SK-N-MC (cell line): ENCODE data around the gene HUWE1.

ENCODE experiments used
- DNase-seq: peaks from one replicate; pipeline ENCODE4 v3.0.0-alpha.2; 2011; ENCODE audit warnings: low read depth, low spot score
- H3K27ac ChIP-seq: fragments of 200-600 bp; sonication (generic); 2 replicates; pipeline ENCODE4 v1.5.1; 2016; ENCODE audit warnings: mixed run types
- H3K36me3 ChIP-seq: fragments of 200-600 bp; sonication (generic); 2 replicates; pipeline ENCODE4 v1.6.1; 2017; ENCODE audit warnings: antibody characterized with exemption, low read length, mixed read lengths; ENCODE audit not compliant: insufficient read depth
- H3K4me3 ChIP-seq: fragments of 200-600 bp; sonication (generic); 2 replicates; pipeline ENCODE4 v1.5.1; 2016
- H3K9ac ChIP-seq: fragments of 200-600 bp; sonication (generic); 2 replicates; pipeline ENCODE4 v1.8.0; 2017; ENCODE audit warnings: mixed run types, mixed read lengths; ENCODE audit not compliant: insufficient read length
- H3K9me3 ChIP-seq: fragments of 200-600 bp; sonication (generic); 2 replicates; pipeline ENCODE4 v1.6.1; 2017; ENCODE audit warnings: low read depth, mild to moderate bottlenecking, antibody characterized with exemption, low read length, moderate library complexity, mixed read lengths
- EZH2 ChIP-seq: fragments of 200-600 bp; sonication (generic); IDR thresholded peaks from one replicate; pipeline ENCODE4 v1.6.1; 2017; ENCODE audit warnings: antibody characterized with exemption
- FOXP2 ChIP-seq: optimal IDR thresholded peaks from 2 replicates; pipeline ENCODE3; 2011; ENCODE audit warnings: mild to moderate bottlenecking, moderate library complexity; ENCODE audit not compliant: insufficient read depth; ENCODE audit errors: extremely low read length, control extremely low read depth
- POLR2AphosphoS5 ChIP-seq: IDR thresholded peaks from 2 replicates; pipeline ENCODE4 v1.6.1; 2012; ENCODE audit warnings: mild to moderate bottlenecking, low read depth, low read length, borderline replicate concordance

Gene HUWE1

GRCh38 chrX:53681661-53682060, 4.9 kb downstream of the HUWE1 start:
- Histone ChIP-seq H3K4me3 (peak overlapping the region; percentile 83; the same call in 1 of the 2 replicates), H3K9ac (no peak overlapping the region), H3K36me3 (peaks cover 50% of the 10 kb centered on the region), H3K27ac (no peak overlapping the region), H3K9me3 (no peaks in the 10 kb centered on the region)
- no peak for TF ChIP-seq FOXP2
- no peak for TF ChIP-seq EZH2
- no peak for TF ChIP-seq POLR2AphosphoS5
- DNase-seq: no peak

GRCh38 chrX:53678667-53679066, 7.9 kb downstream of the HUWE1 start:
- peaks cover 77% of the 10 kb centered on the region for H3K36me3 ChIP-seq
- TF ChIP-seq POLR2AphosphoS5 (no peak), FOXP2 (no peak), EZH2 (no peak)
- no peak for DNase-seq
- H3K9ac ChIP-seq: no peak overlapping the region
- H3K27ac ChIP-seq: no peak overlapping the region
- no peaks in the 10 kb centered on the region for H3K9me3 ChIP-seq
- H3K4me3 ChIP-seq: no peak overlapping the region

GRCh38 chrX:53677286-53677685, 9.2 kb downstream of the HUWE1 start:
- no peak overlapping the region for H3K4me3 ChIP-seq
- no peak overlapping the region for H3K27ac ChIP-seq
- no peak overlapping the region for H3K9ac ChIP-seq
- TF ChIP-seq POLR2AphosphoS5: no peak
- TF ChIP-seq EZH2: no peak
- TF ChIP-seq FOXP2: no peak
- DNase-seq: no peak
- no peaks in the 10 kb centered on the region for H3K9me3 ChIP-seq
- peaks cover 87% of the 10 kb centered on the region for H3K36me3 ChIP-seq

DNA sequence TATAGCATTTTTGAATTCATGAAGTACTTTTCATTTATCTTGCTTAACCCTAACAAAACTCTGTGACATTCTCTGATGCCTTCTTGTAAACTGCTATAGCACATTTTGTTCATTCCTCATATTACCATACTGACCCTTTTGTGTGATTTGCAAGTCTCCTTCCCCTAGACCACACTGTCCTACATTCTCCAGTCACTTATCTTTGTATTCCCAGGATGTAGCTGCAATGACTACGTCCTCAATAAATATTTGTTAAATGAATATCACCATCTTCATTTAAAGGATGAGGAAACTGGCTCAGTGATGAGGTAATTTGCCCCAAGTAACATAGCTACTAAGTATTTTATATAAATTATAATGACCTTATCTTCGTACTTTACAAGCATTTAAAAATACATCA, 11.9 kb downstream of the HUWE1 start:
- no peak overlapping the region for H3K9ac ChIP-seq
- TF ChIP-seq FOXP2 (no peak), POLR2AphosphoS5 (no peak), EZH2 (no peak)
- DNase-seq: no peak
- H3K9me3 ChIP-seq: no peaks in the 10 kb centered on the region
- no peak overlapping the region for H3K4me3 ChIP-seq
- peaks cover 79% of the 10 kb centered on the region for H3K36me3 ChIP-seq
- H3K27ac ChIP-seq: no peak overlapping the region

GRCh38 chrX:53669258-53669657, 17.3 kb downstream of the HUWE1 start:
- H3K9ac ChIP-seq: no peak overlapping the region
- no peak overlapping the region for H3K27ac ChIP-seq
- H3K9me3 ChIP-seq: no peaks in the 10 kb centered on the region
- DNase-seq: no peak
- no peak overlapping the region for H3K4me3 ChIP-seq
- TF ChIP-seq EZH2 (no peak), FOXP2 (no peak), POLR2AphosphoS5 (no peak)
- peaks cover 65% of the 10 kb centered on the region for H3K36me3 ChIP-seq

DNA sequence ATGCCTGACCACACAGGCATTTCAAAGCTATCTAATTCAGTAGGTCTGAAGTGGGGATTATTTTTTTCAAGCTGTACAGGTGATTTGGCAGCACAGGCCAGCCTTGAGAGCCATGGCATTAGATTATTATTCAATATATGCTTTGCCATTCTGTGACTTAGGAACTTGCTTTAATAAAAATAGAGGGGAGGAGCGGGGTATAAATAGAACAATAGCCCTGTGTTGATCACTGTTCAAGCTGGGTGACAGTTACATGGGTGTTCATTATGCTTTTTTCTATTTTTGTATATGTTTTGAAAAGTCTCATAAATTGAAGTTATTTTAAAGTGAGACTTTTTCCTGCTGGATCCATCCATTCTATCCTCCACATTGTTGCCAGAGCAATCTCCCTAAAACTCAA, 20.3 kb downstream of the HUWE1 start:
- H3K27ac ChIP-seq: no peak overlapping the region
- no peak overlapping the region for H3K9ac ChIP-seq
- TF ChIP-seq POLR2AphosphoS5 (no peak), FOXP2 (no peak), EZH2 (no peak)
- no peak overlapping the region for H3K4me3 ChIP-seq
- peaks cover 76% of the 10 kb centered on the region for H3K36me3 ChIP-seq
- no peaks in the 10 kb centered on the region for H3K9me3 ChIP-seq
- DNase-seq: no peak

GRCh38 chrX:53660004-53660403, 26.5 kb downstream of the HUWE1 start:
- no peak overlapping the region for H3K9ac ChIP-seq
- TF ChIP-seq POLR2AphosphoS5: no peak
- no peak for TF ChIP-seq EZH2

GRCh38 chrX:53659039-53659438, 27.5 kb downstream of the HUWE1 start:
- Histone ChIP-seq H3K27ac (no peak overlapping the region), H3K4me3 (no peak overlapping the region), H3K9ac (no peak overlapping the region), H3K9me3 (no peaks in the 10 kb centered on the region), H3K36me3 (peaks cover 60% of the 10 kb centered on the region)
- TF ChIP-seq FOXP2: no peak
- TF ChIP-seq EZH2: no peak
- no peak for TF ChIP-seq POLR2AphosphoS5
- no peak for DNase-seq

More at GRCh38 chrX:53660004-53660403, 26.5 kb downstream of the HUWE1 start:
- no peak for DNase-seq
- Histone ChIP-seq H3K9me3 (no peaks in the 10 kb centered on the region), H3K4me3 (no peak overlapping the region), H3K27ac (no peak overlapping the region), H3K36me3 (peaks cover 56% of the 10 kb centered on the region)

DNA sequence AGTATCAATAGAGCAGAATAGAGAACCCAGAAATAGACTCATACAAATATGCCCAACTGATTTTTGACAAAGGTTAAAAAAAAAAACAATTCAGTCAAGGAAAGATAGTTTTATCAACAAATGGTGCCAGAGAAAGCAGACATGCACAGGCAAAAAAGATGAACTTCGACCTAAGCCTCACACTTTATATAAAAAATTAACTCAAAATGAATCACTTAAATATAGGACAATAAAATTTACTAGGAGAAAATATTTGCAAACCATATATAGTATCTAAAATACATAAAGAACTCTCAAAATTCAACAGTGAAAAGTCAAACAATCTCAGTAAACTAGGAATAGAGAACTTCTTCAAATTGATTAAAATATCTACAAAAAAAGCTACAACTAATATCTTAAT, 29.7 kb downstream of the HUWE1 start:
- Histone ChIP-seq H3K36me3 (peaks cover 61% of the 10 kb centered on the region), H3K27ac (no peak overlapping the region), H3K9me3 (no peaks in the 10 kb centered on the region), H3K4me3 (no peak overlapping the region), H3K9ac (no peak overlapping the region)
- TF ChIP-seq FOXP2 (no peak), POLR2AphosphoS5 (no peak), EZH2 (no peak)
- no peak for DNase-seq
